Chondrocyte (in vitro differentiated cells): Measurements from ENCODE around the gene DEDD. TPM values are rescaled to one million over a fixed set of nuclear protein-coding genes. Genes with fewer than 3 reads are reported as not detected.

ENCODE experiments used
- DNase-seq: peaks from one replicate; pipeline ENCODE4 v3.0.0; 2021; ENCODE audit warnings: mixed read lengths, low spot score
- H3K27ac Mint-ChIP-seq: one replicate; pipeline ENCODE4 v1.8.0; 2021; ENCODE audit warnings: mild to moderate bottlenecking, moderate library complexity, mixed read lengths; ENCODE audit not compliant: unreplicated experiment
- H3K27me3 Mint-ChIP-seq: 2 replicates; pipeline ENCODE4 v1.8.0; 2021; ENCODE audit warnings: low read depth, mixed read lengths
- H3K36me3 Mint-ChIP-seq: 2 replicates; pipeline ENCODE4 v1.8.0; 2021; ENCODE audit warnings: low read depth, mixed read lengths
- H3K4me1 Mint-ChIP-seq: 2 replicates; pipeline ENCODE4 v1.8.0; 2021; ENCODE audit warnings: low read depth, mild to moderate bottlenecking, mixed read lengths
- H3K4me3 Mint-ChIP-seq: one replicate; pipeline ENCODE4 v1.8.0; 2021; ENCODE audit warnings: mild to moderate bottlenecking, moderate library complexity, mixed read lengths; ENCODE audit not compliant: unreplicated experiment
- H3K9me3 Mint-ChIP-seq: 2 replicates; pipeline ENCODE4 v1.8.0; 2021; ENCODE audit warnings: low read depth, mixed read lengths
- CTCF ChIP-seq: fragments of 200-600 bp; sonication (generic); IDR thresholded peaks from 2 replicates; pipeline ENCODE4 v1.5.0; 2021; ENCODE audit warnings: antibody characterized with exemption, mild to moderate bottlenecking, moderate library complexity
- total RNA-seq: library from RNA; stranded (reverse); gene quantifications from 3 replicates; pipeline ENCODE4 v1.2.1, GENCODE V29; 2021

The DEDD gene
- total RNA-seq, 1 donor from 2014 or later: 36.7 TPM

- peaks cover 48% of the 10 kb centered on the region for H3K4me1 Mint-ChIP-seq
- peak; percentile 59 for DNase-seq
- no peaks in the 10 kb centered on the region for H3K27me3 Mint-ChIP-seq
- H3K36me3 Mint-ChIP-seq: peaks cover 16% of the 10 kb centered on the region
- no peak overlapping the region for H3K27ac Mint-ChIP-seq
- no peak overlapping the region for H3K4me3 Mint-ChIP-seq
- no peaks in the 10 kb centered on the region for H3K9me3 Mint-ChIP-seq
- TF ChIP-seq CTCF: no peak
Observed at GRCh38 chr1:161168906-161169305, 36.4 kb upstream of the DEDD start.

- no peaks in the 10 kb centered on the region for H3K27me3 Mint-ChIP-seq
- peak overlapping the region; percentile 99 for H3K27ac Mint-ChIP-seq
- H3K36me3 Mint-ChIP-seq: peaks cover 15% of the 10 kb centered on the region
- no peaks in the 10 kb centered on the region for H3K9me3 Mint-ChIP-seq
- peak overlapping the region; percentile 89 for H3K4me3 Mint-ChIP-seq
- peak; percentile 78 for DNase-seq
- peaks cover 32% of the 10 kb centered on the region for H3K4me1 Mint-ChIP-seq
- no peak for TF ChIP-seq CTCF
Observed at GRCh38 chr1:161166669-161167548, 34.4 kb upstream of the DEDD start.

GRCh38 chr1:161165742-161166668 lies 33.5 kb upstream of the DEDD start, which contains the start of gene PPOX:
TSS of gene PPOX (plus strand) at chr1:161166426. CDS start at chr1:161166848, 422 bp downstream.
- Mint-ChIP-seq H3K4me3 (peak within 1 kb of the TSS; percentile 89), H3K27ac (peak within 1 kb of the TSS; percentile 99), H3K9me3 (no peaks in the 10 kb centered on the region), H3K4me1 (peaks cover 41% of the 10 kb centered on the region), H3K36me3 (peaks cover 13% of the 10 kb centered on the region), H3K27me3 (no peaks in the 10 kb centered on the region)
- peak; percentile 98 for DNase-seq
- peak; percentile 82 for TF ChIP-seq CTCF

GRCh38 chr1:161164901-161165610 lies 32.6 kb upstream of the DEDD start:
- H3K27ac Mint-ChIP-seq: peak overlapping the region; percentile 99
- peaks cover 11% of the 10 kb centered on the region for H3K36me3 Mint-ChIP-seq
- H3K4me1 Mint-ChIP-seq: peaks cover 47% of the 10 kb centered on the region
- no peaks in the 10 kb centered on the region for H3K27me3 Mint-ChIP-seq
- no peak for TF ChIP-seq CTCF
- peak overlapping the region; percentile 89 for H3K4me3 Mint-ChIP-seq
- DNase-seq: no peak
- H3K9me3 Mint-ChIP-seq: no peaks in the 10 kb centered on the region
